GM23338 (cell line): ENCODE results near the gene CD300LB.

Experiments used
- CREB1 ChIP-seq: fragments of 250-450 bp; sonication (Bioruptor Pico); IDR thresholded peaks from 2 replicates; pipeline ENCODE4 v1.5.0; 2020; ENCODE audit warnings: low read depth, mild to moderate bottlenecking, moderate library complexity
- EZH2 ChIP-seq: fragments of 200-600 bp; sonication (generic); IDR thresholded peaks from one replicate; pipeline ENCODE4 v1.8.0; 2017; ENCODE audit warnings: antibody characterized with exemption, mild to moderate bottlenecking, low read depth; ENCODE audit not compliant: unreplicated experiment
- EZH2phosphoT487 ChIP-seq: fragments of 200-600 bp; sonication (generic); IDR thresholded peaks from one replicate; pipeline ENCODE4 v1.8.1; 2018; ENCODE audit warnings: antibody characterized with exemption; ENCODE audit not compliant: unreplicated experiment
- JUNB ChIP-seq: IDR thresholded peaks from one replicate; pipeline ENCODE4 v1.6.1; 2016; ENCODE audit warnings: antibody characterized with exemption; ENCODE audit not compliant: unreplicated experiment
- POLR2AphosphoS5 ChIP-seq: IDR thresholded peaks from 2 replicates; pipeline ENCODE4 v1.6.1; 2016; ENCODE audit warnings: antibody characterized with exemption, low read depth
- STAT1 ChIP-seq: IDR thresholded peaks from one replicate; pipeline ENCODE4 v1.6.1; 2016; ENCODE audit warnings: antibody characterized with exemption; ENCODE audit not compliant: unreplicated experiment
- ZNF331 ChIP-seq: fragments of 250-450 bp; sonication (Bioruptor Pico); IDR thresholded peaks from 2 replicates; pipeline ENCODE4 v1.5.0; 2020; ENCODE audit warnings: low read depth, mild to moderate bottlenecking, moderate library complexity
- TF ChIP-seq, protein P1 (sequence below), 2 experiments: fragments of 200-600 bp in 1 of 2; sonication (generic) in 1 of 2; conservative IDR thresholded peaks; 2 replicates each; pipeline versions ENCODE4 v1.5.1 to v1.6.1; 2016 to 2017; ENCODE audit warnings: antibody characterized with exemption in 2 of 2, low read depth in 2 of 2, mild to moderate bottlenecking in 2 of 2, moderate library complexity in 1 of 2
- TF ChIP-seq, protein P2 (sequence below): IDR thresholded peaks from one replicate; pipeline ENCODE4 v1.6.1; 2018; ENCODE audit warnings: antibody characterized with exemption; ENCODE audit not compliant: unreplicated experiment
- TF ChIP-seq, protein P3 (sequence below): IDR thresholded peaks from 2 replicates; pipeline ENCODE4 v1.6.1; 2016; ENCODE audit warnings: antibody characterized with exemption

DNA sequence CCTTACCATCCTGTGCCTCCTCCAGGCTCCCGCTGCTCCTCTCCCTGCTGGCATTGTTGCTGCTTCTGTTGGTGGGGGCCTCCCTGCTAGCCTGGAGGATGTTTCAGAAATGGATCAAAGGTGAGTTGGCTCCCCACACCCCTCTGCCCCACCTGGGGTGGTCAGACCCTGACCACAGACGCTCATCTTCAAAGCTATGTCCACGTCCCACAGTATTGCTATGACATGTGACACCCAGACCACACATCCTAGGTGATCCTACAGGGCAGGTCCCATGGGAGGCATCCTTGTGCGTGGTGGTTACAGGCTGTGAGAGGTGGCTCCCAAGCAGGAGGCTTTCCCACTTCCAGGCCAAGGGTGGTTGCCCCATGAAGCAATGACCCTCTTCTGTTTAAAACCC, 53.9 kb downstream of the CD300LB start:
- TF ChIP-seq, protein P1, sequence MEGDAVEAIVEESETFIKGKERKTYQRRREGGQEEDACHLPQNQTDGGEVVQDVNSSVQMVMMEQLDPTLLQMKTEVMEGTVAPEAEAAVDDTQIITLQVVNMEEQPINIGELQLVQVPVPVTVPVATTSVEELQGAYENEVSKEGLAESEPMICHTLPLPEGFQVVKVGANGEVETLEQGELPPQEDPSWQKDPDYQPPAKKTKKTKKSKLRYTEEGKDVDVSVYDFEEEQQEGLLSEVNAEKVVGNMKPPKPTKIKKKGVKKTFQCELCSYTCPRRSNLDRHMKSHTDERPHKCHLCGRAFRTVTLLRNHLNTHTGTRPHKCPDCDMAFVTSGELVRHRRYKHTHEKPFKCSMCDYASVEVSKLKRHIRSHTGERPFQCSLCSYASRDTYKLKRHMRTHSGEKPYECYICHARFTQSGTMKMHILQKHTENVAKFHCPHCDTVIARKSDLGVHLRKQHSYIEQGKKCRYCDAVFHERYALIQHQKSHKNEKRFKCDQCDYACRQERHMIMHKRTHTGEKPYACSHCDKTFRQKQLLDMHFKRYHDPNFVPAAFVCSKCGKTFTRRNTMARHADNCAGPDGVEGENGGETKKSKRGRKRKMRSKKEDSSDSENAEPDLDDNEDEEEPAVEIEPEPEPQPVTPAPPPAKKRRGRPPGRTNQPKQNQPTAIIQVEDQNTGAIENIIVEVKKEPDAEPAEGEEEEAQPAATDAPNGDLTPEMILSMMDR (conservative IDR thresholded peaks at IDR 0.05; ENCODE audit: low read depth in 2 of 2): no peak
- TF ChIP-seq EZH2phosphoT487 (no peak), EZH2 (no peak), POLR2AphosphoS5 (no peak), JUNB (no peak), CREB1 (CRISPR knock-in tag) (no peak), STAT1 (no peak), ZNF331 (CRISPR knock-in tag) (no peak)
- TF ChIP-seq, protein P2, sequence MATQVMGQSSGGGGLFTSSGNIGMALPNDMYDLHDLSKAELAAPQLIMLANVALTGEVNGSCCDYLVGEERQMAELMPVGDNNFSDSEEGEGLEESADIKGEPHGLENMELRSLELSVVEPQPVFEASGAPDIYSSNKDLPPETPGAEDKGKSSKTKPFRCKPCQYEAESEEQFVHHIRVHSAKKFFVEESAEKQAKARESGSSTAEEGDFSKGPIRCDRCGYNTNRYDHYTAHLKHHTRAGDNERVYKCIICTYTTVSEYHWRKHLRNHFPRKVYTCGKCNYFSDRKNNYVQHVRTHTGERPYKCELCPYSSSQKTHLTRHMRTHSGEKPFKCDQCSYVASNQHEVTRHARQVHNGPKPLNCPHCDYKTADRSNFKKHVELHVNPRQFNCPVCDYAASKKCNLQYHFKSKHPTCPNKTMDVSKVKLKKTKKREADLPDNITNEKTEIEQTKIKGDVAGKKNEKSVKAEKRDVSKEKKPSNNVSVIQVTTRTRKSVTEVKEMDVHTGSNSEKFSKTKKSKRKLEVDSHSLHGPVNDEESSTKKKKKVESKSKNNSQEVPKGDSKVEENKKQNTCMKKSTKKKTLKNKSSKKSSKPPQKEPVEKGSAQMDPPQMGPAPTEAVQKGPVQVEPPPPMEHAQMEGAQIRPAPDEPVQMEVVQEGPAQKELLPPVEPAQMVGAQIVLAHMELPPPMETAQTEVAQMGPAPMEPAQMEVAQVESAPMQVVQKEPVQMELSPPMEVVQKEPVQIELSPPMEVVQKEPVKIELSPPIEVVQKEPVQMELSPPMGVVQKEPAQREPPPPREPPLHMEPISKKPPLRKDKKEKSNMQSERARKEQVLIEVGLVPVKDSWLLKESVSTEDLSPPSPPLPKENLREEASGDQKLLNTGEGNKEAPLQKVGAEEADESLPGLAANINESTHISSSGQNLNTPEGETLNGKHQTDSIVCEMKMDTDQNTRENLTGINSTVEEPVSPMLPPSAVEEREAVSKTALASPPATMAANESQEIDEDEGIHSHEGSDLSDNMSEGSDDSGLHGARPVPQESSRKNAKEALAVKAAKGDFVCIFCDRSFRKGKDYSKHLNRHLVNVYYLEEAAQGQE: no peak
- TF ChIP-seq, protein P3, sequence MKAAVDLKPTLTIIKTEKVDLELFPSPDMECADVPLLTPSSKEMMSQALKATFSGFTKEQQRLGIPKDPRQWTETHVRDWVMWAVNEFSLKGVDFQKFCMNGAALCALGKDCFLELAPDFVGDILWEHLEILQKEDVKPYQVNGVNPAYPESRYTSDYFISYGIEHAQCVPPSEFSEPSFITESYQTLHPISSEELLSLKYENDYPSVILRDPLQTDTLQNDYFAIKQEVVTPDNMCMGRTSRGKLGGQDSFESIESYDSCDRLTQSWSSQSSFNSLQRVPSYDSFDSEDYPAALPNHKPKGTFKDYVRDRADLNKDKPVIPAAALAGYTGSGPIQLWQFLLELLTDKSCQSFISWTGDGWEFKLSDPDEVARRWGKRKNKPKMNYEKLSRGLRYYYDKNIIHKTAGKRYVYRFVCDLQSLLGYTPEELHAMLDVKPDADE: no peak
